ENCODE measurements around the gene GPR35.

Gene GPR35

GRCh38 chr2:240662681-240663080, 37.4 kb downstream of the GPR35 start:
- H3K27me3 ChIP-seq (replicated peaks; ENCODE audit: control insufficient read depth, insufficient read depth, low read length) = no peaks in the 10 kb centered on the region; the same call in none of the 2 replicates
- DNase-seq (ENCODE audit: extremely low read depth, insufficient read length) = no peak

GRCh38 chr2:240663546-240664190, 38.4 kb downstream of the GPR35 start:
- TF ChIP-seq, protein P1, sequence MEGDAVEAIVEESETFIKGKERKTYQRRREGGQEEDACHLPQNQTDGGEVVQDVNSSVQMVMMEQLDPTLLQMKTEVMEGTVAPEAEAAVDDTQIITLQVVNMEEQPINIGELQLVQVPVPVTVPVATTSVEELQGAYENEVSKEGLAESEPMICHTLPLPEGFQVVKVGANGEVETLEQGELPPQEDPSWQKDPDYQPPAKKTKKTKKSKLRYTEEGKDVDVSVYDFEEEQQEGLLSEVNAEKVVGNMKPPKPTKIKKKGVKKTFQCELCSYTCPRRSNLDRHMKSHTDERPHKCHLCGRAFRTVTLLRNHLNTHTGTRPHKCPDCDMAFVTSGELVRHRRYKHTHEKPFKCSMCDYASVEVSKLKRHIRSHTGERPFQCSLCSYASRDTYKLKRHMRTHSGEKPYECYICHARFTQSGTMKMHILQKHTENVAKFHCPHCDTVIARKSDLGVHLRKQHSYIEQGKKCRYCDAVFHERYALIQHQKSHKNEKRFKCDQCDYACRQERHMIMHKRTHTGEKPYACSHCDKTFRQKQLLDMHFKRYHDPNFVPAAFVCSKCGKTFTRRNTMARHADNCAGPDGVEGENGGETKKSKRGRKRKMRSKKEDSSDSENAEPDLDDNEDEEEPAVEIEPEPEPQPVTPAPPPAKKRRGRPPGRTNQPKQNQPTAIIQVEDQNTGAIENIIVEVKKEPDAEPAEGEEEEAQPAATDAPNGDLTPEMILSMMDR (IDR thresholded peaks at IDR 0.05; ENCODE audit: insufficient read depth, low read length, poor library complexity, severe bottlenecking) = no peak
- no peaks in the 10 kb centered on the region; the same call in none of the 2 replicates for H3K27me3 ChIP-seq (replicated peaks; ENCODE audit: control insufficient read depth, insufficient read depth, low read length)
- DNase-seq (ENCODE audit: extremely low read depth, insufficient read length) = no peak
- no peak overlapping the region for H3K4me3 ChIP-seq (replicated peaks; ENCODE audit: low read depth, low read length)
- no peaks in the 10 kb centered on the region for H3K36me3 ChIP-seq (ENCODE audit: control insufficient read depth, insufficient read depth, low read length)

More at GRCh38 chr2:240662681-240663080, 37.4 kb downstream of the GPR35 start:
- H3K4me3 ChIP-seq (replicated peaks; ENCODE audit: low read depth, low read length) = no peak overlapping the region
- TF ChIP-seq, protein P1 (IDR thresholded peaks at IDR 0.05; ENCODE audit: insufficient read depth, low read length, poor library complexity, severe bottlenecking) = no peak
- no peaks in the 10 kb centered on the region for H3K36me3 ChIP-seq (ENCODE audit: control insufficient read depth, insufficient read depth, low read length)

- Histone ChIP-seq H3K36me3 (ENCODE audit: control insufficient read depth, insufficient read depth, low read length) (no peaks in the 10 kb centered on the region), H3K27me3 (replicated peaks; ENCODE audit: control insufficient read depth, insufficient read depth, low read length) (no peaks in the 10 kb centered on the region; the same call in none of the 2 replicates), H3K4me3 (replicated peaks; ENCODE audit: low read depth, low read length) (no peak overlapping the region)
- DNase-seq (ENCODE audit: extremely low read depth, insufficient read length) = no peak
- TF ChIP-seq, protein P1 (IDR thresholded peaks at IDR 0.05; ENCODE audit: insufficient read depth, low read length, poor library complexity, severe bottlenecking) = no peak
Measured at GRCh38 chr2:240664622-240665021, 39.3 kb downstream of the GPR35 start.

GRCh38 chr2:240670402-240670801, 45.1 kb downstream of the GPR35 start:
- Histone ChIP-seq H3K36me3 (ENCODE audit: control insufficient read depth, insufficient read depth, low read length) (no peaks in the 10 kb centered on the region), H3K27me3 (replicated peaks; ENCODE audit: control insufficient read depth, insufficient read depth, low read length) (no peaks in the 10 kb centered on the region), H3K4me3 (replicated peaks; ENCODE audit: low read depth, low read length) (no peak overlapping the region)
- TF ChIP-seq, protein P1 (IDR thresholded peaks at IDR 0.05; ENCODE audit: insufficient read depth, low read length, poor library complexity, severe bottlenecking) = no peak
- no peak for DNase-seq (ENCODE audit: extremely low read depth, insufficient read length)

- no peak for DNase-seq (ENCODE audit: extremely low read depth, insufficient read length)
- no peak overlapping the region for H3K4me3 ChIP-seq (replicated peaks; ENCODE audit: low read depth, low read length)
- TF ChIP-seq, protein P1 (IDR thresholded peaks at IDR 0.05; ENCODE audit: insufficient read depth, low read length, poor library complexity, severe bottlenecking) = no peak
- H3K27me3 ChIP-seq (replicated peaks; ENCODE audit: control insufficient read depth, insufficient read depth, low read length) = no peaks in the 10 kb centered on the region
- no peaks in the 10 kb centered on the region for H3K36me3 ChIP-seq (ENCODE audit: control insufficient read depth, insufficient read depth, low read length)
Measured at GRCh38 chr2:240670950-240671349, 45.7 kb downstream of the GPR35 start.
